Stimulated activated CD4-positive, alpha-beta T cell treated with anti-CD3 and anti-CD28 coated beads, TNF-alpha, amount 100 ng/mL, for 24 hours (primary cell): ENCODE data around the gene PTPRZ1.

Experiments
- DNase-seq, 3 experiments: peaks; one replicate each; pipeline ENCODE4 v3.0.0-alpha.2; 2020; ENCODE audit warnings: low read depth in 3 of 3

The PTPRZ1 gene

GRCh38 chr7:121891731-121892130, 18.8 kb downstream of the PTPRZ1 start:
- no peak for DNase-seq

- DNase-seq, result no peak
These were observed 28.1 kb downstream of the PTPRZ1 start for GRCh38 chr7:121901026-121901425.

- DNase-seq, result no peak
These were observed 31.2 kb downstream of the PTPRZ1 start for GRCh38 chr7:121904120-121904519.

DNA sequence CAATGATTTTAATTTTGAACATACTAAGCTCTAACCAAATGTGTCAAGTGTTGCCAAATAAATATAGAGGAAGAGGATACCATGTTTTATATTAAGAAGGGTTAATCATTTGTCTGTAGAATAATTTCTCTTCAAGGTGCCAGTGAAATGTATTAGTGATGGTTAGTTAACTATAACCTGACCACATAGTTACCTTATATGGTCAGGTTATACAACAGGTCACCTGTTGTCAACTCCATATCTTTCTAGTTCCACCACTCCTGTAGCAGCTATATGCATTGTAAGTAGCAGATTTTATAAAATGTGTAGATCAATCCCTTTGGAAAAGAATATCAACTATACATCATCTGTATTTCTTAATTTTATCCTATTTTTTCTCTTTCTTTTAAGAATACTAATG, 35.1 kb downstream of the PTPRZ1 start:
- DNase-seq, result no peak

DNA sequence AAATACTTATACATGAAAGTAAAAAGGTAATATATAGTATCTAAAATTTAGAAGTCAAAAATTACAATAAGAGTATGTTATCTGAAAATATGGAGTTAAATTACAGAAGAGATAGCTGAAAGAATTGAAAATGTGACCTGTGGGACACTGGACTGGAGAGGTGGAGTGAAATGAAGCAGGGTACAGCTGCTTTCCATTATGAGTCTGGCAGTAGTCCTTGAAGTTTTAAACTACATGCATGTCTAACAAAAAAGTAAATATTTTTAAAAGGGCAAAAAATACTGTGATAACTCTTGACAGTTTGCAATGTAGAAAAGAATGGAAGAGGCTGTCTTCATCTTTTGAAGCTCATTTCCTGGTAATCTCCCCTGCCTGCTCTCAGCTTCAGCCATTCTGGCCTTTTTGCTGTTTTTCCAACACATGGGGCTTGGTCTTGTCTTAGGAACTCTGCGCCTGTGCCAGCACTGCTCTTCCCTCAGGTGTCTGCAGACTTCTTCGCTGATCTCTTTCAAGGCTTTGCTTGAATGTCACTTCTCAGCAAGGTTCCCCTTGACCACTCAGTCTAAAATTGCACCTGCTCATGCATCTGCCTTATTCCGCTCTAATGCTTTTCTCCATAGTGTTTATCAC, 36.9 kb downstream of the PTPRZ1 start:
- no peak for DNase-seq

- no peak for DNase-seq
These were observed 41.1 kb downstream of the PTPRZ1 start for GRCh38 chr7:121913947-121914675.

GRCh38 chr7:121914676-121915279, 41.8 kb downstream of the PTPRZ1 start:
- DNase-seq, result no peak

DNA sequence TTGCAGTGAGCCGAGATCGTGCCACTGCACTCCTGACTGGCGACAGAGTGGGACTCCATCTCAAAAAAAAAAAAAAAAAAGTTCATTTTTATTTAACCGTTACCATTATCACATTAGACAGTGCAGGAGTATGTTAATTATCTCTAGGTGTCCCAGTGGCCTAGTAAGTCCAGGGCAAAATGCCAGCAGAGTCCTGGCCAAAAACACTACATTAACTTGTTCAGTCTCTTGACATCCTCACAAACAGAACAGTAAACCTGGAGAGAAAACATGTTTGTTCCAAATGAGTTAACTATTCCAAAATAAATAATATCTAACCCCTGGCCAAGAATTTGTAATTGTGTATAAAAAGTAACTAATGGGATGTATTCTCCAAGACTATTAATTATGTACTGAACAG, 43.2 kb downstream of the PTPRZ1 start:
- DNase-seq, result no peak

GRCh38 chr7:121919986-121920385, 47.0 kb downstream of the PTPRZ1 start:
- no peak for DNase-seq

DNA sequence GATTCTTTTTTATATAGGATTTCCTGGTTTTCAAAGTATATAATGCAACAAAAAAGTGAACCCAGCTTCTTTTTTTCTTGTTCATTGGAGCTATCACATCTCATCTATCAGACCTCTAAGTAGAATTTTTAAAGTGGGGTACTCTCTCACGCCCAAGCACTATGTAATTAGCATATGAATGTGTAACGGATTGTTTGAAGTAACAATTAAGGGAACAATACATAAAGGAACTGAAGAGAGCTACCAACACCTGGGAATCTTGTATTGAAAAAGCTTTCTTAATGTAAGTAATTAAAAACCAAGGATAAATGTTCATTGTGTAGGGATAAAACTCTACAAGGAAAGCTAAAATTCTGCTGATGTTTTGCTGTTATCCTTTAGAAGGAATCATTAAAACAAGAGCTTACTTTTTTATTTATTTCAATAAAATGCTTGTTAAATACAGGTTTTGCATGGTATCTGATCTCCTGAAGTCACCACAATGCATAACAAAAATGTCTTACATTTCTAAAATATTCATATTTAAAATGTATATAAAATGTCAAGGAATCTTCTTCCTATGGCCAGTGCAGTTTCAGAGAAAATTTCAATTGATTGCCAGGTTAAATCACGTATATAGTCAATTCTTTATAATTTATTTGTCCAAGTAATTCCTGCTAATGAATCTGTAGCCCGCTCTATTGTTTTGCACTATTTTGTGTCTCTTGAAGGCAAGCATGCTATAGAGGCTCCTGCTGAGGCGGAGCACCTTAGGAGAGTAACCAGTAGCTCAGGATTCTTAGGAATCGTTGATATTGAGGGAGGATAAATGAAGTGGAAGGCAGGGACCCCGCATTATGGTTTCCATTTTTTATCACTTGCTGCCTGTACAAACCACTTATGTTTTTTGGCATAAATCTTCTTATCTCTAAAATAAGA, 51.6 kb downstream of the PTPRZ1 start:
- no peak for DNase-seq

DNA sequence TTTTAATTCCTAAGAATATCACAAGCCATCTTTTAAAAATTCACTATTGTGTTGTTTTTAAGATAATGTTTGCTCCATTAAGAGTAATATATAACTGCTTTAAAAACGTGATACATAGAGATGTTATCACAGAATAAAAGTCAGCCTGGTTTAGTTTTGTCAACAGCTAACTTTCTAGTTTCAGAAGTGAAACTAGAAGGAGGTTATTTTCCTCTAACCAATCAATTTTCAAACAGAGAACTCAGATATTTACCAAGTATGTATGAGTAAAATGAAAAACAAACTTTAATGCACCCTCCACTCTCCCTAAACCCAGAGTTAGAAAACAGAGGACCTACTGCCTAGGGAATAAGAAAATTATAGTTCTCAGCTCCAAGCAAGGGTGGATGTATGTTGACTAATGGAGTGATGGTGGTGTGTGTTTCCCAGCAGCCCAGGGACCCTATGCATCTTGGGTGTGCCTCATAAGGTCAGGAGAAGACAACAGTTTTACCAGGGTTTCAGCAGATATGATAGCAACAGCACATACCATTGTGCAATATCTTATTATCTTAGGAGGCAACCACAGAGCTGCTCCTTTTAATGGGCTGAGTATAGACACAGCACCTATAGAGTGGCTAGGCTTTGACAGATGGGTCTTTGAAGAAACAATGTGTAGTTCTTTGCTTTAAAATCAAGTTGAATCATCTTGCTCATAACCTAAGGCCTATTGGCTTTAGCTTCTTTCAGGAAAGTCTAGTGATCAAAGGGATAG, 58.4 kb downstream of the PTPRZ1 start:
- no peak for DNase-seq

- no peak for DNase-seq
These were observed 59.8 kb downstream of the PTPRZ1 start for GRCh38 chr7:121932768-121933167.

GRCh38 chr7:121936951-121937623, 64.1 kb downstream of the PTPRZ1 start:
- no peak for DNase-seq

DNA sequence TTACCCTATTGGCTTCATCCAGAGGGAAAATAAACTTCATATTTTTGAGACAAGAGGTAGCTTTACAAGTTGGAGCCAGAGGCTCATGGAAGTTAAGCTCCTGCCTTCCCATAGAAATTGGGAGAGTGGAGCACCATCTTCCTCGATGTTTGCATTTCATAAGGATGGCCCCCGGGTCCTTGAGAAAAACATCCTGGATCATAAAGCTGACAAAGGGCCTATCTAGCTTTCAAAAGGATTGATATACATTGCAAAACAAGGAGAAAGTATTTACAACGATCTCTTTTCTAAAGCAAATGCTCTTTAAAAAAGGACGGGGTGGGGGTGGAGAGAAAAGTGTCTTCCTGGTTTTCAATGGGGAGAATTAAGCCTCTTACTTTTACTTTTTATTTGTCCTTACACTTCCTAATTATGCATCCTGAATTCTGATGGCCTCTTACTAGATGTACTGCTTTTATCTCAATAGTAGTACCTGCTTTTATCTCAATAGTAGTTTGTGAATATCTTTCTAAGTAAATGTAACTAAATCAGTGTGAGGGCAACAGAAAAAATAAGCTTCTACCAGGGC, 65.6 kb downstream of the PTPRZ1 start:
- DNase-seq, result no peak

- DNase-seq, result no peak
These were observed 68.0 kb downstream of the PTPRZ1 start for GRCh38 chr7:121940918-121941317.

GRCh38 chr7:121941830-121942229, 68.9 kb downstream of the PTPRZ1 start:
- no peak for DNase-seq

GRCh38 chr7:121945066-121945465, 72.1 kb downstream of the PTPRZ1 start:
- no peak for DNase-seq

DNA sequence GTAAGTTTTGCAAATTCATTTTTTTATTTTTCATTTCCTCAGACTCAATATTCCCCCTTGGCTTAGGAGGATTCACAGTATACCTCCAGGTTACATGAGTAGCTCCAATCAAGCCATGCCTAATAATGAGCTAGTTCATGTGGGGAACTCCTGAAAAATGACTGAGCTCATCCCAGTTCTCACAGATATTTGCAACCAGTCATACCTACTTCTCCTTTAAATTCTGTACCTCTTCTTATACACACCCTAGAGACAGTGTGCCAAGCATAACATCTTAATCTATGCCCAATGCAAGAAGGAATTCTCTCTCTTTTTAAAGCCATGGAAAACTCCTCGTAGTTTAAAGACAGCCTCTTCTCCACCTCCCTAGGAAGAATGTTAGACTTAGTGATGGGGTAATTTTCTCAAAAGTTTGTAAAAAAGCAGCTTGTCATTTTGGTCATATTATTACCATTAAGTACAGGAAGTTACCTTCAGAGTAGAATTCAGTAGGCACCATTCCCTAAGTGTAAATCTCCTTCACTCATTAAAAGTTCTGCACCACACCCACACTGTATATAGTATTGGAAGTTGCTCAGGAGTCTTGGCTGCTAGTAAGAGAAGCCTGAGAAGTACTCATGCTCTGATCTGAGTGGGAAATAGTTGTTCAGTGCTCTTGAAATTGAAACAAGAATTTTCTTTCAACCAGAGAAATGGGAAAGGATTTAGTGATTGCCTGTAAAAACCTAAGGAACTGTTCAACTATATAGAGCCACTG, 72.7 kb downstream of the PTPRZ1 start:
- DNase-seq, result no peak

GRCh38 chr7:121953164-121953563, 80.2 kb downstream of the PTPRZ1 start:
- DNase-seq, result no peak

- DNase-seq, result no peak
These were observed 80.6 kb downstream of the PTPRZ1 start for GRCh38 chr7:121953601-121954000.
